B cell (primary cell): ENCODE results near the gene ACOT11. TPM values are rescaled to one million over a fixed set of nuclear protein-coding genes. Genes with fewer than 3 reads are reported as not detected.

Experiments
- ATAC-seq: fragments of 200-7000 bp; cut with Tn5 transposase; one replicate; pipeline ENCODE4 v1.10.0; 2021; ENCODE audit warnings: low read depth, mild to moderate bottlenecking, moderate number of reproducible peaks, moderate library complexity
- CTCF ChIA-PET: fragments of 350-600 bp; sonication (Branson Sonifier 250); formaldehyde crosslinking; loops from one replicate; lab custom pipeline; 2021; ENCODE audit warnings: antibody characterized with exemption, inconsistent platforms; lab: Charles Lee
- POLR2A ChIA-PET: fragments of 350-600 bp; sonication (Branson Sonifier 250); formaldehyde crosslinking; loops from one replicate; lab custom pipeline; 2021; ENCODE audit warnings: antibody characterized with exemption; lab: Charles Lee
- DNase-seq: peaks from one replicate; pipeline ENCODE4 v3.0.0; 2013
- H2AFZ ChIP-seq: 2 replicates; pipeline ENCODE4 v1.6.1; 2012; ENCODE audit warnings: mild to moderate bottlenecking, low read depth, low read length; ENCODE audit not compliant: insufficient read depth, poor library complexity, severe bottlenecking
- H3K27ac ChIP-seq, 2 donors: 1 replicate in 1 of 2; 2 replicates in 1 of 2; pipeline ENCODE4 v1.5.1; 2012 to 2013; ENCODE audit warnings: low read length in 2 of 2, mild to moderate bottlenecking in 2 of 2, moderate library complexity in 1 of 2
- H3K27me3 ChIP-seq, 4 experiments: fragments of 200-600 bp in 1 of 4; sonication (generic) in 1 of 4; replicated peaks in 1 of 4; 1 replicate in 2 of 4; 2 replicates in 2 of 4; pipeline versions ENCODE4 v1.6.1 to v1.7.0; 2013 to 2016; ENCODE audit warnings: low read length in 3 of 4, mild to moderate bottlenecking in 2 of 4, mixed read lengths in 1 of 4, moderate library complexity in 1 of 4; ENCODE audit not compliant: insufficient read depth in 4 of 4, control insufficient read depth in 3 of 4; ENCODE audit errors: control extremely low read depth in 1 of 4
- H3K36me3 ChIP-seq, 2 experiments: replicated peaks in 1 of 2; 1 replicate in 1 of 2; 2 replicates in 1 of 2; pipeline versions ENCODE4 v1.6.1 to v1.7.1; 2013; ENCODE audit warnings: low read length in 1 of 2; ENCODE audit not compliant: insufficient read depth in 2 of 2, control insufficient read depth in 1 of 2; ENCODE audit errors: control extremely low read depth in 1 of 2, extremely low read depth in 1 of 2
- H3K4me1 ChIP-seq, 2 donors: fragments of 200-600 bp in 1 of 2; sonication (generic) in 1 of 2; 1 replicate in 1 of 2; 2 replicates in 1 of 2; pipeline versions ENCODE4 v1.5.1 to v1.6.1; 2013 to 2017; ENCODE audit warnings: low read length in 2 of 2; ENCODE audit not compliant: control insufficient read depth in 2 of 2, insufficient read depth in 2 of 2
- H3K4me2 ChIP-seq: replicated peaks from 2 replicates; pipeline ENCODE3; 2012; ENCODE audit warnings: mild to moderate bottlenecking, low read depth, low read length; ENCODE audit not compliant: poor library complexity, severe bottlenecking
- H3K4me3 ChIP-seq, 5 experiments: fragments of 200-600 bp in 1 of 5; sonication (generic) in 1 of 5; 1 replicate in 3 of 5; 2 replicates in 2 of 5; pipeline versions ENCODE4 v1.5.1 to v1.7.0; 2011 to 2016; ENCODE audit warnings: low read length in 4 of 5, mild to moderate bottlenecking in 4 of 5, low read depth in 2 of 5, control low read depth in 1 of 5, moderate library complexity in 1 of 5; ENCODE audit not compliant: insufficient read depth in 1 of 5; ENCODE audit errors: control extremely low read depth in 1 of 5, extremely low read depth in 1 of 5
- H3K79me2 ChIP-seq: fragments of 200-600 bp; sonication (generic); one replicate; pipeline ENCODE4 v1.6.0; 2016; ENCODE audit warnings: low read length; ENCODE audit not compliant: control insufficient read depth, insufficient read depth
- H3K9ac ChIP-seq: fragments of 200-600 bp; sonication (generic); 2 replicates; pipeline ENCODE4 v1.6.1; 2017; ENCODE audit warnings: mild to moderate bottlenecking, low read length, moderate library complexity
- H3K9me3 ChIP-seq, 3 donors: one replicate each; pipeline versions ENCODE4 v1.6.1 to v1.7.1; 2013; ENCODE audit warnings: low read length in 2 of 3; ENCODE audit not compliant: control insufficient read depth in 2 of 3, insufficient read depth in 1 of 3; ENCODE audit errors: control extremely low read depth in 1 of 3
- H4K20me1 ChIP-seq: 2 replicates; pipeline ENCODE4 v1.6.0; 2012; ENCODE audit warnings: mild to moderate bottlenecking, low read length; ENCODE audit not compliant: insufficient read depth, control insufficient read depth, poor library complexity, severe bottlenecking
- H3K27ac Mint-ChIP-seq: one replicate; pipeline ENCODE4 v1.8.0; 2021; ENCODE audit warnings: mixed read lengths
- H3K27me3 Mint-ChIP-seq: one replicate; pipeline ENCODE4 v1.8.0; 2021; ENCODE audit warnings: mixed read lengths
- H3K4me1 Mint-ChIP-seq: one replicate; pipeline ENCODE4 v1.8.0; 2021; ENCODE audit warnings: mixed read lengths
- H3K4me3 Mint-ChIP-seq: one replicate; pipeline ENCODE4 v1.8.0; 2021; ENCODE audit warnings: mixed read lengths
- H3K9me3 Mint-ChIP-seq: one replicate; pipeline ENCODE4 v1.8.0; 2022; ENCODE audit warnings: mixed read lengths; ENCODE audit not compliant: insufficient read depth
- CTCF ChIP-seq: fragments of 200-600 bp; IDR thresholded peaks from one replicate; pipeline ENCODE4 v1.8.0; 2022; ENCODE audit warnings: antibody characterized with exemption, mild to moderate bottlenecking
- EZH2 ChIP-seq: IDR thresholded peaks from 2 replicates; pipeline ENCODE4 v1.6.1; 2012; ENCODE audit warnings: borderline replicate concordance, low read depth, mild to moderate bottlenecking, moderate library complexity, low read length; ENCODE audit not compliant: insufficient read depth, poor library complexity, severe bottlenecking
- WGBS: methylation state at CpG from one replicate; pipeline ENCODE4 v1.1.5; 2013; ENCODE audit warnings: missing lambda C conversion rate; ENCODE audit not compliant: insufficient coverage; 5-methylcytosine and 5-hydroxymethylcytosine counted together
- intact Hi-C: fragments of 100-400 bp; cut with micrococcal nuclease; formaldehyde crosslinking; loops from one replicate; pipeline ENCODE4 v1.10.0; 2022
- polyA plus RNA-seq: library from polyadenylated mRNA; depleted of rRNA; stranded (reverse); fragments of >200 nt; gene quantifications from 2 replicates; pipeline ENCODE4 v1.2.3, GENCODE V29; 2012
- total RNA-seq, 2 donors: library from RNA; stranded (reverse); fragments of 120-200 nt in 1 of 2; gene quantifications; 1 replicate in 1 of 2; 2 replicates in 1 of 2; pipeline versions ENCODE4 v1.2.3 to v1.2.4, GENCODE V29; 2013 to 2022

Gene ACOT11
- total and polyA plus RNA-seq, 2 donors (not counting 1 experiment from before 2014, with no cell fraction given) = 0.03 to 0.07 TPM

GRCh38 chr1:54649130-54649898, 101.3 kb downstream of the ACOT11 start:
- H3K9ac ChIP-seq = no peak overlapping the region
- WGBS = 90% methylated on average over 4 of the region's 5 CpGs
- ATAC-seq (no peak), DNase-seq (no peak)
- H3K27me3 ChIP-seq = peaks cover 0 to 4% (median 0%) of the 10 kb centered on the region in 4 experiments
- Mint-ChIP-seq H3K27ac (no peak overlapping the region), H3K27me3 (peaks cover 14% of the 10 kb centered on the region), H3K4me3 (no peak overlapping the region), H3K4me1 (no peaks in the 10 kb centered on the region), H3K9me3 (no peaks in the 10 kb centered on the region)
- no peak overlapping the region for H3K4me3 ChIP-seq
- POLR2A ChIA-PET = no interaction called here
- H3K27ac ChIP-seq = no peak overlapping the region
- no peak for TF ChIP-seq CTCF
- TF ChIP-seq EZH2 = no peak
- peaks cover 0 to 15% (median 0%) of the 10 kb centered on the region in 3 donors for H3K9me3 ChIP-seq
- no peaks in the 10 kb centered on the region for H4K20me1 ChIP-seq
- H3K4me1 ChIP-seq = no peaks in the 10 kb centered on the region
- CTCF ChIA-PET = no interaction called here
- intact Hi-C loops = no loop called here
- H3K79me2 ChIP-seq = no peaks in the 10 kb centered on the region
- H2AFZ ChIP-seq = no peak overlapping the region
- no peaks in the 10 kb centered on the region for H3K36me3 ChIP-seq
- no peak overlapping the region for H3K4me2 ChIP-seq

- intact Hi-C loops = no loop called here
- no peak overlapping the region for H3K9ac ChIP-seq
- no CpG with 5 or more reads among the region's 1 CpG for WGBS
- TF ChIP-seq CTCF (no peak), EZH2 (no peak)
- Mint-ChIP-seq H3K27ac (no peak overlapping the region), H3K9me3 (no peaks in the 10 kb centered on the region), H3K4me1 (no peaks in the 10 kb centered on the region), H3K4me3 (no peak overlapping the region), H3K27me3 (peaks cover 14% of the 10 kb centered on the region)
- no peaks in the 10 kb centered on the region for H3K4me1 ChIP-seq
- DNase-seq (no peak), ATAC-seq (no peak)
- peaks cover 0 to 4% (median 0%) of the 10 kb centered on the region in 4 experiments for H3K27me3 ChIP-seq
- H3K4me2 ChIP-seq = no peak overlapping the region
- no peak overlapping the region for H3K27ac ChIP-seq
- no peak overlapping the region for H2AFZ ChIP-seq
- no peaks in the 10 kb centered on the region for H3K79me2 ChIP-seq
- no peaks in the 10 kb centered on the region for H4K20me1 ChIP-seq
- POLR2A ChIA-PET = no interaction called here
- H3K36me3 ChIP-seq = no peaks in the 10 kb centered on the region
- no peak overlapping the region for H3K4me3 ChIP-seq
- CTCF ChIA-PET = no interaction called here
- peaks cover 0 to 9% (median 0%) of the 10 kb centered on the region in 3 donors for H3K9me3 ChIP-seq
Measured at GRCh38 chr1:54649921-54650320, 101.9 kb downstream of the ACOT11 start.
